GM10248 (cell line): ENCODE measurements around the gene CST3.

ENCODE experiments used
- CTCF ChIA-PET: fragments of 300-600 bp; sonication (Branson Sonifier 250); formaldehyde crosslinking; extraction: SDS; loops from one replicate; lab custom pipeline; 2021; ENCODE audit warnings: antibody characterized with exemption; lab: Yijun Ruan, JAX
- POLR2A ChIA-PET: fragments of 350-650 bp; sonication (Branson Sonifier 250); formaldehyde crosslinking; extraction: SDS; loops from one replicate; lab custom pipeline; 2020; ENCODE audit warnings: antibody characterized with exemption; lab: Yijun Ruan, JAX
- DNase-seq: peaks from one replicate; pipeline ENCODE4 v3.0.0; 2012; ENCODE audit errors: extremely low spot score
- TF ChIP-seq, protein P1 (sequence below): IDR thresholded peaks from 2 replicates; pipeline ENCODE4 v1.5.1; 2012; ENCODE audit warnings: mild to moderate bottlenecking, low read depth; ENCODE audit errors: extremely low read depth, missing control alignments, control extremely low read depth

CST3 gene

DNA sequence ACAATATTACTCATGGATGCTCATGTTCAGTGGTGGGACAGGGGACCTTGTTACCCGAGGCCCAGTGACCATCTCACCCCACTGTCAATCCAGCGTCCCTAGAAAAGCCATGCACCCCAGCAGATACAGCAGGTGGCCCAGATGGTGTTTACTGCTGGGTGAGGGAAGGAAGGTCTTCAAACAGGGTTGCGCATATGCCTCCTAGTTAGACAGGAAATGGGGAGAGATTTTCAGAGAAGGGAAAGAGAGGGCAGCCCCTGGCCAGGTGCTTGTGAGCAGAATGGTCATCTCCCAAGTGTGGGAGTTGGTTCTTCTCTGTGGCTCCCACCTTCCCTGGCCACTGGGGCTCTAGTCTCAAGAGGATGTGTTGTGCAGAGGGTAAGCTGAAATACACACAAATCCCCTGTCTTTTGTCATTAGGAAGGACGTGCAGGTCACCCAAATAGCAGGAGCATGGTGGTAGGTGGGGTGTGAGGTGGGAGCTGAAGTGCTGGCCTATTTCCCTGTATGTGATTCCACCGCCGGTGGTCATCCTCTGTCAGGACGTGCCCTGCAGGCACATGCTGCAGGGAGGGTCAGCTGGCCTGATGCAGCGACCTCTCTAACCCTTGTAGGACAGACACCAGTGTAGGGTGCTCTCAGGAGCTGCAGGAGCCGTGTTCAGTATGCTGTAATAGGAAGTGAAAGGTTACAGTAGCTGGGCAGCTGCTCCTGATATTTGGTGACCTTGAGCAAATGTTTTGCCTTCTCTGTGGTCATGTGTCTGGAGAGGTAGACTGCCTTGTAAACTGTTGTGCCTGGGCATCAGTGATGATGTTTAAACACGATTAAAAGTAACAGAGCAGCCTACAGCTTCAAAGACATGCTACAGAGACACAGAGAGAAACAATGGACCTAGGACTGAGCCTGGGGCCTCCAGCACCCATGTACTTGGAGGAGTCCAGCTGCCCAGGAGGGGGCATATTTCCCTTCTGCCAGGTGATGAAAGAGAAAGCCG, 3.2 kb upstream of the CST3 start:
- CTCF ChIA-PET: interaction anchor here (1.2 kb wide), 1 partner anchor 34 kb away, joined by 3 read pairs; no protein-coding TSS in a partner anchor

DNA sequence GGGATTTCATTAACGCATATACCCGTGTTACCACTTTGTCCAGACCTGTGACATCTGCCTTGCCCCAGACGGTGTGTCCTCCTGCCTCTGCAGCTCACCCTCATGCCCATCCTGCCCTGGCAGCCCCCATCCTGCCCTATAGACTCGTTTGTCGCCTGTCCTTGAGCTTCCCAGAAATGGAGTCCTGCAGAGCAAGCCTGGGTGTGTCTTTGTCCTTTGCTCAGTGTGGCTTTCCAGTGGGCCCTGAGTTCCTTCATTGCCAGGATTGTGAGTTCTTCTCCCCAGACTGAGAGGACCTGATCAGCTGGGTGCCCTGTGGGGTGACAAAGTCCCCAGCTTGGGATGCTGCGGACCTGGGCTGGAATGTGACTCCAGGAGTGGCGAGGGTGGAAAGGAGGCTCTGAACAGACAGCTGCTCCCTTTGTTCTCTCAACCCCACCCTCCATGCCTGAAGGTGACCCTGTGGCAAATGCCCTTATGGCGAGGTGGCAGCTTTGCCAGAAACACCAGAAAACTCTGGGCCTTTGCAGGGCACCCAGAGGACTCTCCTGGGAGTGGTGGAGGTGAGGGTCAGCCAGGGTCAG, 2.4 kb upstream of the CST3 start:
- TF ChIP-seq, protein P1, sequence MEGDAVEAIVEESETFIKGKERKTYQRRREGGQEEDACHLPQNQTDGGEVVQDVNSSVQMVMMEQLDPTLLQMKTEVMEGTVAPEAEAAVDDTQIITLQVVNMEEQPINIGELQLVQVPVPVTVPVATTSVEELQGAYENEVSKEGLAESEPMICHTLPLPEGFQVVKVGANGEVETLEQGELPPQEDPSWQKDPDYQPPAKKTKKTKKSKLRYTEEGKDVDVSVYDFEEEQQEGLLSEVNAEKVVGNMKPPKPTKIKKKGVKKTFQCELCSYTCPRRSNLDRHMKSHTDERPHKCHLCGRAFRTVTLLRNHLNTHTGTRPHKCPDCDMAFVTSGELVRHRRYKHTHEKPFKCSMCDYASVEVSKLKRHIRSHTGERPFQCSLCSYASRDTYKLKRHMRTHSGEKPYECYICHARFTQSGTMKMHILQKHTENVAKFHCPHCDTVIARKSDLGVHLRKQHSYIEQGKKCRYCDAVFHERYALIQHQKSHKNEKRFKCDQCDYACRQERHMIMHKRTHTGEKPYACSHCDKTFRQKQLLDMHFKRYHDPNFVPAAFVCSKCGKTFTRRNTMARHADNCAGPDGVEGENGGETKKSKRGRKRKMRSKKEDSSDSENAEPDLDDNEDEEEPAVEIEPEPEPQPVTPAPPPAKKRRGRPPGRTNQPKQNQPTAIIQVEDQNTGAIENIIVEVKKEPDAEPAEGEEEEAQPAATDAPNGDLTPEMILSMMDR: no peak
- CTCF ChIA-PET: interaction anchor here (1.2 to 1.4 kb wide), 2 partner anchors 28 to 33 kb away, joined by 3 to 5 read pairs; no protein-coding TSS in a partner anchor
- POLR2A ChIA-PET: no interaction called here
- peak; percentile 8 for DNase-seq

More for the DNA sequence above, 3.2 kb upstream of the CST3 start:
- TF ChIP-seq, protein P1: no peak
- peak; percentile 21 for DNase-seq
- POLR2A ChIA-PET: no interaction called here

DNA sequence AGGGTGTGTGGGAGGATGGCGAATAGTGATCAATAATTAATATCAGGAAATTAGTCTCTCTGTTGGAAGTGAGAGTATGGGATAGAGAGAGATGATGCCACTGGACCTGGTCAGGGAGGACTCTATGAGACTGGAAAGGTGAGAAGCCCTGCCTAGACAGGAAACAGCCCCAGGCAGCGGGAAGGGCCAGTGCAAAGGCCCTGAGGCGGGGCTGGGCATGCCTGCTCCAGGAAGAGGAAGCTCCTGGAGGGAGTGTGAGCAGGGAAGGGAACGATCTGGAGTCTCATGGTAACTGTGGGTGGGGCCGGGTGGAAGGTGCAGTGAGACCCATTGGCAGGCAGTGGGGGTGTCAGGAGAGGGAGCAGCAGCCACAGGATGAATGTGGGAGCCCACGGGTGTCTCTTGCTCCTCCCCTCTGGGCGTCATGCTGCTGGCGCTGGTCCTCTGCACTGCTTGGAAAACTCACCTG, 1.8 kb upstream of the CST3 start:
- TF ChIP-seq, protein P1: no peak
- POLR2A ChIA-PET: no interaction called here
- CTCF ChIA-PET: interaction anchor here (1.4 kb wide), 1 partner anchor 29 kb away, joined by 5 read pairs; no protein-coding TSS in a partner anchor
- no peak for DNase-seq

DNA sequence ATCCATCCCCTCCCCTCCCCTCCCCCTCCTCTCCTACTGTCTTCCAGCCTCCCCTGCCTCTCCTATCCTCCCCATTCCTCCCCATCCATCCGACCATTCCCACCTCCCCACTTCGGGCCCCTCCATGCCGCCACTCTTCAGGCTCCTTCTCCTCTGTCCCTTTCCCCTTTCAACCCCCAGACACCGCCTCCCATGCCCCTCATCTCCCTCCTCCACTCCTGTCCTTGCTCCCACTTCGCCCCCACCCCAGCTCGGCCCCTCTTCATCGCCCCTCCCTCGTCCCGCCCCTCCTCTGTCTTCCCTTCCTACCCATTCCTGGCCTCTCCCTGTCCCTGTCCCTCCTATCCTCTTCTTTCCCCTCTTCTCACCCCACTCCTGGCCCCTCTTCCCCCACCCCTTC, 554 bp upstream of the CST3 start:
- no peak for DNase-seq
- TF ChIP-seq, protein P1: no peak
- CTCF ChIA-PET: no interaction called here
- POLR2A ChIA-PET: no interaction called here

DNA sequence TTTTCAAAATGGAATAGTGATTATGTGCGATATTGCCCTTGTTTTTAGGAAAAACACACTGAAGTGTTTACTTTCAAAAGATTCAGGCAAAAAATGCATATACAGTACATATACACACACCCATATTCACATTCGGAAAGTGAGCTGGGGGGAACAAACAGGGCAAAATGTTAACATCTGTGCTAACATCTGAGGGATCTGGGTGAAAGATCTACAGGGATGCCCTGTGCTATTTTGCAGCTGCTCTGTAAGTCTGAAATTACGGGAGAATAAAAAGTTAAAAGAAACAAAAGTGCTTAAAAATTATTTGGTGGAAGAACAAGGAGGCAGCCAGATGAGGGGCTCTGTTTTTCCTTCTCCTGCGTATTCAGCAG, 860 bp downstream of the CST3 start:
- ChIA-PET POLR2A (no interaction called here), CTCF (no interaction called here)

More for the DNA sequence above, 860 bp downstream of the CST3 start:
- TF ChIP-seq, protein P1: no peak
- no peak for DNase-seq
